Measurements from ENCODE around the gene TMEM154.

TMEM154 gene

DNA sequence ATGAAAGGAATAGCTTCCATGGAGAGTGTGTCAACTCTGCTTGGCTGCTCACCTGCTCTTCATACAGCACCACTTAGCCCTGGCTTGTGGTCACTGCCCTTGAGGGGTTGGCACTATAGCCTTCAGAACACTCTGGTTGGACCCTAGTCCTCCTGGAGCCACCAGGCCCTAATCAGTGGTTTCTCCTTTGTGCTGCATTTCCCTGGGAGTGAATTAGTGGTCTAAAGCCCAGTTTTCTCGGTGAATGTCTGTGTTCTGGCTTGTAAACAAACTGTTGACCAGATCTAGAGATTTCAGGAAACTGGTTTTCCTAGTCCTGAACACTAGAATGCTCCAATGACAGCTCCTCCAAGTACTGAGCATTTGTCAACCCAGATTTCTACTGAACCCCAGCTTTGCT is 28.6 kb upstream of the TMEM154 start:
- H3K9ac ChIP-seq (ENCODE audit: low read length), result no peak overlapping the region
- H3K9me2 ChIP-seq (ENCODE audit: low read depth, low read length), result no peaks in the 10 kb centered on the region
- no peak overlapping the region for H3K4me2 ChIP-seq (ENCODE audit: low read length)
- no peaks in the 10 kb centered on the region for H3K36me3 ChIP-seq (ENCODE audit: insufficient read depth, low read length)
- H2AFZ ChIP-seq (ENCODE audit: low read length), result no peak overlapping the region
- H3K4me3 ChIP-seq (ENCODE audit: low read depth, low read length, poor library complexity, severe bottlenecking), result no peak overlapping the region
- no peaks in the 10 kb centered on the region for H4K20me1 ChIP-seq (ENCODE audit: insufficient read depth, low read length)
- no peaks in the 10 kb centered on the region for H3K4me1 ChIP-seq (ENCODE audit: insufficient read depth, low read length, severe bottlenecking)
- H3K27me3 ChIP-seq (ENCODE audit: insufficient read depth, low read length), result no peaks in the 10 kb centered on the region
- H3K9me3 ChIP-seq (ENCODE audit: low read length), result peaks cover 20% of the 10 kb centered on the region
- TF ChIP-seq, protein P1, sequence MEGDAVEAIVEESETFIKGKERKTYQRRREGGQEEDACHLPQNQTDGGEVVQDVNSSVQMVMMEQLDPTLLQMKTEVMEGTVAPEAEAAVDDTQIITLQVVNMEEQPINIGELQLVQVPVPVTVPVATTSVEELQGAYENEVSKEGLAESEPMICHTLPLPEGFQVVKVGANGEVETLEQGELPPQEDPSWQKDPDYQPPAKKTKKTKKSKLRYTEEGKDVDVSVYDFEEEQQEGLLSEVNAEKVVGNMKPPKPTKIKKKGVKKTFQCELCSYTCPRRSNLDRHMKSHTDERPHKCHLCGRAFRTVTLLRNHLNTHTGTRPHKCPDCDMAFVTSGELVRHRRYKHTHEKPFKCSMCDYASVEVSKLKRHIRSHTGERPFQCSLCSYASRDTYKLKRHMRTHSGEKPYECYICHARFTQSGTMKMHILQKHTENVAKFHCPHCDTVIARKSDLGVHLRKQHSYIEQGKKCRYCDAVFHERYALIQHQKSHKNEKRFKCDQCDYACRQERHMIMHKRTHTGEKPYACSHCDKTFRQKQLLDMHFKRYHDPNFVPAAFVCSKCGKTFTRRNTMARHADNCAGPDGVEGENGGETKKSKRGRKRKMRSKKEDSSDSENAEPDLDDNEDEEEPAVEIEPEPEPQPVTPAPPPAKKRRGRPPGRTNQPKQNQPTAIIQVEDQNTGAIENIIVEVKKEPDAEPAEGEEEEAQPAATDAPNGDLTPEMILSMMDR (IDR thresholded peaks at IDR 0.05; ENCODE audit: low read length), result no peak
- TF ChIP-seq EZH2 (IDR thresholded peaks at IDR 0.05; ENCODE audit: borderline replicate concordance, low read length), result no peak
- H3K79me2 ChIP-seq (ENCODE audit: insufficient read depth, low read length), result no peaks in the 10 kb centered on the region
- H3F3A ChIP-seq (ENCODE audit: insufficient read depth, low read length), result no peaks in the 10 kb centered on the region
- H3K27ac ChIP-seq (ENCODE audit: low read depth, low read length, poor library complexity, severe bottlenecking), result no peak overlapping the region

DNA sequence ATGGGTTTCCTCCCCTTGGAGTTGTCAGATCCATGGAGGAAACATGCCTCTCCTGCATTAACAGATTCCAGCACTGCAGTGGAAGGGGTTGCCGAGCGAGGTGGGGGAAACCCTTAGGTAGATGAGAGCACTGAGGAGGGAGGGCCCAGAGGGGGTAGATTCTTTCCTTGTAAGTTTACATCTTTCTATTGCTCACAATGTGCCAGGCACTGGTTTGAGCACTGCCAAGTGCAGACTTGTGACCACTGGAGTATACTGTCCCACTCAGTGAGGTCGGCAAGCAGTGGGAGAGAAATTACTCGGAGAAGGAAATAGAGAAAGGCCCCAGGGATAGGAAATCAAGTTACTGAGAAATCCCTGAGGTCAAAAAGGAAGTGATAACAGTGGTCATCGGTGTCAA is 27.8 kb upstream of the TMEM154 start:
- Histone ChIP-seq H3K79me2 (ENCODE audit: insufficient read depth, low read length) (no peaks in the 10 kb centered on the region), H3K9me3 (ENCODE audit: low read length) (peaks cover 23% of the 10 kb centered on the region), H3K4me3 (ENCODE audit: low read depth, low read length, poor library complexity, severe bottlenecking) (no peak overlapping the region), H3K36me3 (ENCODE audit: insufficient read depth, low read length) (no peaks in the 10 kb centered on the region), H3K27ac (ENCODE audit: low read depth, low read length, poor library complexity, severe bottlenecking) (no peak overlapping the region), H3K4me1 (ENCODE audit: insufficient read depth, low read length, severe bottlenecking) (no peaks in the 10 kb centered on the region), H3K9ac (ENCODE audit: low read length) (no peak overlapping the region), H3K9me2 (ENCODE audit: low read depth, low read length) (no peaks in the 10 kb centered on the region), H3K27me3 (ENCODE audit: insufficient read depth, low read length) (no peaks in the 10 kb centered on the region), H4K20me1 (ENCODE audit: insufficient read depth, low read length) (no peaks in the 10 kb centered on the region), H3K4me2 (ENCODE audit: low read length) (no peak overlapping the region), H3F3A (ENCODE audit: insufficient read depth, low read length) (no peaks in the 10 kb centered on the region), H2AFZ (ENCODE audit: low read length) (no peak overlapping the region)
- no peak for TF ChIP-seq EZH2 (IDR thresholded peaks at IDR 0.05; ENCODE audit: borderline replicate concordance, low read length)
- TF ChIP-seq, protein P1 (IDR thresholded peaks at IDR 0.05; ENCODE audit: low read length), result no peak

DNA sequence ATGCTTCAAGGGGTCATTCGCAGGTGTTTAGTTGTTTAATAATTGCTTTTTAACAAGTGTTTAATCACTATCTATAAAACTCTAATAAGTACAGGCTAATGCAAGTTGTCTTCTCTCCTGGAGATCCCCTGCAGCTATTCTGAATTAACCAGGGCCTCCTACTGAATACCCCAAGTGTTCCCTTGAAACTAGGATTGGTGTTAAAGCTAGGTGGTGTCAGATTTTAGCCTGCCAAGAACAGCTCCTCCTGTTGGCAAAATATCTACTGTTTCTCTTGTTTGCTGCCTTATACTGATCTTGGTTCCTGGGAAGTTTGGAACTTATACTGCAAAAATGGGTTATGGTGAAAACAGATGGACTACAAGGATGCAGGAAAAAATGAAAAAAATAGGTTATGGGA is 26.1 kb upstream of the TMEM154 start:
- Histone ChIP-seq H2AFZ (ENCODE audit: low read length) (no peak overlapping the region), H3K9me3 (ENCODE audit: low read length) (peaks cover 23% of the 10 kb centered on the region), H3K79me2 (ENCODE audit: insufficient read depth, low read length) (no peaks in the 10 kb centered on the region), H3K9me2 (ENCODE audit: low read depth, low read length) (no peaks in the 10 kb centered on the region), H3K27me3 (ENCODE audit: insufficient read depth, low read length) (no peaks in the 10 kb centered on the region), H4K20me1 (ENCODE audit: insufficient read depth, low read length) (no peaks in the 10 kb centered on the region), H3K4me3 (ENCODE audit: low read depth, low read length, poor library complexity, severe bottlenecking) (no peak overlapping the region), H3F3A (ENCODE audit: insufficient read depth, low read length) (no peaks in the 10 kb centered on the region), H3K9ac (ENCODE audit: low read length) (no peak overlapping the region), H3K4me2 (ENCODE audit: low read length) (no peak overlapping the region), H3K4me1 (ENCODE audit: insufficient read depth, low read length, severe bottlenecking) (no peaks in the 10 kb centered on the region), H3K36me3 (ENCODE audit: insufficient read depth, low read length) (no peaks in the 10 kb centered on the region), H3K27ac (ENCODE audit: low read depth, low read length, poor library complexity, severe bottlenecking) (no peak overlapping the region)
- TF ChIP-seq, protein P1 (IDR thresholded peaks at IDR 0.05; ENCODE audit: low read length), result 0 out of 2 replicates have a peak, but pooled peaks have one; percentile 12
- TF ChIP-seq EZH2 (IDR thresholded peaks at IDR 0.05; ENCODE audit: borderline replicate concordance, low read length), result no peak

Measured in OCI-LY1 (cell line).